Neuron (in vitro differentiated cells): ENCODE measurements around the gene DGKK.

Source experiments
- H2AFZ ChIP-seq: one replicate; pipeline ENCODE4 v1.6.1; 2013; ENCODE audit warnings: low read depth, mild to moderate bottlenecking, inconsistent platforms, low read length, moderate library complexity
- H3K27me3 ChIP-seq: one replicate; pipeline ENCODE4 v1.6.1; 2013; ENCODE audit warnings: low read length; ENCODE audit not compliant: insufficient read depth
- H3K36me3 ChIP-seq: one replicate; pipeline ENCODE4 v1.6.1; 2013; ENCODE audit warnings: low read length; ENCODE audit not compliant: insufficient read depth
- H3K4me1 ChIP-seq: one replicate; pipeline ENCODE4 v1.6.1; 2013; ENCODE audit warnings: low read length; ENCODE audit not compliant: insufficient read depth
- H3K4me3 ChIP-seq: 2 replicates; pipeline ENCODE4 v1.5.1; 2013; ENCODE audit warnings: mild to moderate bottlenecking, low read length, moderate library complexity
- H3K9me3 ChIP-seq: one replicate; pipeline ENCODE4 v1.6.1; 2013; ENCODE audit warnings: low read length

Gene DGKK

DNA sequence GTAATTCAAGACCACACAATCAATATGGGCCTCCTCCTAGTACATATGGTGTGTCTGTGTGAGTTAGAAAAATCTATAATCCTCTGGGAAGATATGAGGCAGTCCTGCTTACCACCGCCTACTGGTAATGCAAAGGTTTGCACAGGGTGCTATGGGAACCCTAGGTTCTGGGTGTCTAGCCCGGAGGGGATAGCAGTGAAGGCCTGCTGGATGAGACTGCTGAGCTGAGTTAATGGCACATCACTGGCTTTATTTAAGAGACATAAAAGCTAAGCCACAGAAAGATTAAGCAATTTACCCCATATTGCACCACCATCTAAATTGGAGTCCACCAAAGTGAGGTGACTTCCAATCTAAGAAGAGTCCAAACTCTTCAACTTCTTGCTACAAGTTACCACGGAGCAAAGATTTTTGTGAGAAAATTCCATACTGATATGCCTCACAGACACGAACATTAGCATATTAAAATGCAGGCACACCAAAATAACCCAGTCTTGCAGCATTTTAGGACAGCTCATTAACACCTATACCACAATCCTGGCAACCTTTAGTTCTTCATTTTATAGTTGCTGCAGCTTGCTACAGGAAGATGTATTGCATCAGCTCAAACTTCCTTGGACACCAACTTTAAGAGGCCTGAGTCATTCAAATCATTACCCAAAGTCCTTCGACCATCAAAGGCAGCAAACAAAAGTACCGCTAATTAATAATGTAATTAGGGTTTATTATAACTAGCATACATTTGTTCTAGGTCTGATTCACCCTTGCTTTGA lies 13.7 kb downstream of the DGKK start:
- H3K36me3 ChIP-seq = no peaks in the 10 kb centered on the region
- H3K27me3 ChIP-seq = peaks cover 18% of the 10 kb centered on the region
- no peak overlapping the region for H2AFZ ChIP-seq
- no peak overlapping the region for H3K4me3 ChIP-seq
- H3K4me1 ChIP-seq = no peaks in the 10 kb centered on the region
- no peaks in the 10 kb centered on the region for H3K9me3 ChIP-seq

DNA sequence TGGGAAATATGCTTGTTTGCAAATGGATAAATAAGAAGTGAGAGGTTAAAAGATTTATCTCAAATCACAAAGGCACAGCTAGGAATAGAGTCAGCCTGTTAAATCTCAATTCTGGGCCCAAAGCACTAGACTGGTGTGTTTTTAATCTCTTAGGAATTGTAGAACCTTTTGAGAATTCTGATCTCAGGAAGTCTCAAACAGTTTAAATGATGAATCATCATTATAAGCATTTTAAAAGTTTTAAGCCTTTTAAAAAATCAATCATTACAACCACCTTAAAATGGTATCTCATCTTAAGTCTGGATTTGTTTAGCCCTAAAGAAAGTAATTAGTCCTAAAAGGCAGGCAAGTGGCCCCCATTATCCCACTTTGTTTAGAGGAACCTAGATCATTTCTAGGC lies 17.8 kb downstream of the DGKK start:
- Histone ChIP-seq H3K36me3 (no peaks in the 10 kb centered on the region), H2AFZ (no peak overlapping the region), H3K4me1 (no peaks in the 10 kb centered on the region), H3K27me3 (peaks cover 5% of the 10 kb centered on the region), H3K4me3 (no peak overlapping the region), H3K9me3 (no peaks in the 10 kb centered on the region)

DNA sequence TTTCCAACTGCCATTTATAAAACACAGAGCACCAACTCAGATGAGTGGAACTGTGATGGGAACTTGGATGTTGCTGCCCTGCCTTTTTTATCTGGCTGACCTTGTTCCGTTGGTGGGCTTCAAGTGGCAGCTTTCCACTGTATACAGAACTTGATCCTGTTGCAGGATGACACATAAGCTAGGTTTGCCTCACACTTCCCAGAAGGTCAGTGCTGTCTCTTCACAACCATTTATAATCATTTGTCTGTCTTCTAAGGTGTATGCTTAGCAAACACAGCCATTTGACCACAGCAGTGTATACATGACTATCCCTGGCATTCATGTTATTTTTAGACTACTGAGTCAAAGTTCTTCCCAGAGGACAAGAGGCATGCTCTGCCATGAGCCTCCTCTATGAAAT lies 20.3 kb downstream of the DGKK start:
- Histone ChIP-seq H3K9me3 (no peaks in the 10 kb centered on the region), H3K4me3 (no peak overlapping the region), H3K4me1 (no peaks in the 10 kb centered on the region), H2AFZ (no peak overlapping the region), H3K27me3 (peaks cover 3% of the 10 kb centered on the region), H3K36me3 (no peaks in the 10 kb centered on the region)

DNA sequence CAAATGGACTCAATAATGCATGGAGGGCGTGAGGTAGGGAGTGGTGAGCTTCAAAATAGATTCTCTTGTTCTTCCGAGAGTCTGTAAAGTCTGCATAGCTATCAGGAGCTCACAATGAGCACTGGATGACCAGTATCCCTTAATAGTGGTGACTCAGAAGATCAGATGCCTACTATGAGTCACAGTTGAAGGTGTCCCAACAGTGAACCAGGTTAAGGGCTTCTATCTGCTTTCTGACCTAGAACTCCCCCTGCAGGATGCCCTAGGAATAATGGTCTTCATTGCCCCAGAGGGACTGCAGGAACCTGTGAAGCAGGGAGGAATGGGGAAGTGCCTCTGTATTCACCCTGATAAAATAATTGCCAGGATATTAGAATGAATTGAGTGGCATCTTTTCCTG lies 22.1 kb downstream of the DGKK start:
- Histone ChIP-seq H3K9me3 (no peaks in the 10 kb centered on the region), H2AFZ (no peak overlapping the region), H3K4me1 (no peaks in the 10 kb centered on the region), H3K36me3 (no peaks in the 10 kb centered on the region), H3K27me3 (peaks cover 1% of the 10 kb centered on the region), H3K4me3 (no peak overlapping the region)

DNA sequence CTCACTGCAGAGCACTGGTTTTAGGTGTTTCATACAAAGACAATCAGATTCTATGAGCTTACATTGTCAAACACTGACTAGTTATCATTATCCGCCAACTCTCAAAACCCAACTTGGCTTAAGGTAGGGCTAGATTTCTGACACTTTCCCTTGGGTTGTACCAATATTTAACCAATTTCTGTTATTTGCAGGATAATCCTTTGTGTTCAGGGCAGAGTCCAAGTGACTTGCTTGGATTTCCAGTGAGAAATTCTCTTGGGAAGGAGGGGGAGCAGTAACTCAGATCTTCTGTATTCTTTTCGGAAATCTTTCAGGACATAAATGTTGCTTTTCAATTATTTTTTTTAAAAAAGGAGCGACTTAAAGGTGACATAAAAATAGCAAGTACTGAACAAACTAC lies 23.1 kb downstream of the DGKK start:
- Histone ChIP-seq H3K9me3 (no peaks in the 10 kb centered on the region), H3K4me1 (no peaks in the 10 kb centered on the region), H3K4me3 (no peak overlapping the region), H2AFZ (no peak overlapping the region), H3K36me3 (no peaks in the 10 kb centered on the region), H3K27me3 (no peaks in the 10 kb centered on the region)

DNA sequence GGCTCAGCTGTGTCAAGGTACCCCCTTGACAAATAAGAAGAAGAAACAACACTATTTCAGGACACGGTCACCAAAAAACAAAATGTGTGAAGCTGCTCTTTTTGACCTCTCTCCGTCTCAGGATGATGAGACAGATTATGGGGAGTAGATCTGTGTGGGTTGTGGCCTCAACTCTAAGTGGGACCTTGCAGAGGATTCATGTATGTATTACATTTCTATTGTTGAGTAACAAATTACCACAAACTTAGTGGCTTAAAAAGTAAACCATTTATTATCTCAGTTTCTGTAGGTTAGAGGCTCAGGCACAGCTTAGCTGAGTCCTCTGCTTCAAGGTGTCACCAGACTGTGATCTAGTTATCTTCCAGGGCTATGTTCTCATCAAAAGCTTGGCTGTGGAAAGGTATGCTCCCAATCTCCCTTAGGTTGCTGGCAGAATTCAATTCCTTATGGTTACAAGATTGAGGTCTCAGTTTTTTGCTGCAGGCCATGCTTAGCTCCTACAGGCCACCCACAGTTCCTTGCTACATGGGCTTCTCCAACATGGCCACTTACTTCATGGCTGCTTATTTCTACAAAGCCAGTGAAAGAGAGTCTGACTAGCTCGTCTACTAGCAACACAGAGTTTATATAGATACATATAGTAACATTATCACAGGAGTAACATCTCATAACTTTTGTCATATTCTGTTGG lies 28.1 kb downstream of the DGKK start:
- H3K27me3 ChIP-seq = peaks cover 2% of the 10 kb centered on the region
- H3K36me3 ChIP-seq = no peaks in the 10 kb centered on the region
- H3K4me1 ChIP-seq = no peaks in the 10 kb centered on the region
- no peak overlapping the region for H2AFZ ChIP-seq
- H3K4me3 ChIP-seq = no peak overlapping the region
- H3K9me3 ChIP-seq = no peaks in the 10 kb centered on the region

DNA sequence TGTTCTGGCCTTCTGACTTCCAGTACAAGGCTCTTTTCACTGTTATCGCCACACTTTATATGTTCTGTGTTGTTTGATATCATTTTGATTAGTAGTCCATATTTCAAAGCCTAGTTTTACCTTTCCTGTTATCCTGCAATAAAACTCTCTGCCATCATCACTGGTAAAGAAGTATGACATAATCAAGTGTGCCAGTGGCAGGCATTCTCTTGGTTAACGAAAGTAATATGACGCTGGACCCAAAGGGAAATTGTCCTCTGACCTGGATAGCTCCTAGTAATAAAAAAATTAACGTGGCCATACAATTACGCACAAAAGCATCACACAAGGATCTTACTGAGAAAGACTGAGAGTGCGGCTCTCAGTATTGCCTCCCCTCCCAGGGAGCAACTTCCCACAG lies 33.8 kb downstream of the DGKK start:
- H3K4me3 ChIP-seq = no peak overlapping the region
- no peaks in the 10 kb centered on the region for H3K36me3 ChIP-seq
- H3K4me1 ChIP-seq = no peaks in the 10 kb centered on the region
- H3K9me3 ChIP-seq = no peaks in the 10 kb centered on the region
- no peak overlapping the region for H2AFZ ChIP-seq
- peaks cover 2% of the 10 kb centered on the region for H3K27me3 ChIP-seq

DNA sequence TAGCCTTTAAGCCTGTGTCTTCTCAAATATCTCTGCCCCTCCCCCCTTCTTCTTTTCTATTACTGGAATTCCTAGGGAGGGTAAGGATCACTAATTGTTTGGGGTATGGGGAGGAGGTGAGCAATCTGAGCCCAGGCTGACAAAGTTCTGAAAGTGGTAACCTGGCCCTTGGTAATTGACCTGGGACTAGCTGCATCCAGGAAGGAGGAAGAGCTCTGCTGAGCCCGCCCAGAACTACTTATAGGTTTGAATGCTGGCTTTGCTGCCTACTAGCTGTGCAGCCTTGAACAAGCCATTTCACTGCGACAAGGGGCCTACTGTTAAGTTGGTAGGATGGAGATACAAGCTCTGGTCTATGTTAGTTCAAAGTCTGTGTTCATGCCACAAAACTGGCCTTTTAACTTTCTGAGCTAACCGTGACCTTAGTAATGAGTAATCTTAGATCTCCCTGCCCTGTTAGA lies 37.8 kb downstream of the DGKK start:
- H3K4me1 ChIP-seq = no peaks in the 10 kb centered on the region
- H3K9me3 ChIP-seq = no peaks in the 10 kb centered on the region
- H2AFZ ChIP-seq = no peak overlapping the region
- H3K27me3 ChIP-seq = no peaks in the 10 kb centered on the region
- no peaks in the 10 kb centered on the region for H3K36me3 ChIP-seq
- H3K4me3 ChIP-seq = no peak overlapping the region

DNA sequence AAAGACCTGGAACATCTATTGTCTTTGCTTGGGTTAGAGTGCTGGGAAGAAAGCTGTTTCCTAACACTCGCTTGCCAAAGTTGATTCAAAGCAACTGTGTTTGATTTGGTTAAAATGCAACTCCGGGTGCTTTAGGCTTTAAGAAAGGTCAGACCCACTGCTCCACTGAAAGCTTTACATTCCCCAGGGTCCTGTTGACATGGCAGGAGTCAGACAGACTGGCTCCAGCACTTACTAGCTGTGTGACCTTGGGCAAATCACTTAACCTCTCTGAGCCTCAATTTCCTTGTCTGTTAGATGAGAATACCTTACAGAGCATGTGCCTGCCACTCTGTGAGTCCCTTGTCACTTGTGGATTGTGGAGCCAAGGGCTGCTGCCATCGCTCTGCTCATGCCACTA lies 39.0 kb downstream of the DGKK start:
- no peak overlapping the region for H2AFZ ChIP-seq

DNA sequence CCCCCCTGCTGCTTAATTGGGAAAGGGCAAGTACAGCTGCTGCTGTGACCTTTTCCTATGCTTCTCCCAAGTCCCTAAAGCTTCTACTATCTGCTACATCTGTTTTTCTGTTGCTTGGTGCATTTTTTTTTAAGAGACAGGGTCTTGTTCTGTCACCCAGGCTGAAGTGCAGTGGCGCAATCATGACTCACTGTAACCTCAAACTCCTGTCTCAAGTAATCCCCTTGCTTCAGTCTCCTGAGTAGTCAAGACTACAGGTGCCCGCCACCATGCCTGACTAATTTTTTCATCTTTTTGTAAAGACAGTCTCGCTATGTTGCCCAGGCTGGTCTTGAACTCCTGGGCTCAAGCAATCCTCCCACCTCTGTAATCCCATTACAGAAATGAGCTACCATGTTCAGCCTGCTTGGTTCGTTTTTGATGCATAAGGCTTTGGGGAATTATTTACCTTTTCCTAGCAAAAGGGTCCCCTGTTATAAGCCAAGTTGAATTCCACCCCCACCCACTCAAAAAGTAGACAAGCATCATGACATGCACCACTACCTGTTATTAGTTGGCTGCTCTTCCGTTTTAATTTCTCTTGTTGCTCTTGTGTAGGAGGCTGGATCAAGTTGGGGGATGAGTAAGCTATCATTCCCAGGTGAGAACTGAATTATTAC lies 39.6 kb downstream of the DGKK start:
- no peaks in the 10 kb centered on the region for H3K27me3 ChIP-seq
- H3K4me1 ChIP-seq = no peaks in the 10 kb centered on the region
- no peaks in the 10 kb centered on the region for H3K9me3 ChIP-seq
- no peak overlapping the region for H3K4me3 ChIP-seq
- no peak overlapping the region for H2AFZ ChIP-seq
- no peaks in the 10 kb centered on the region for H3K36me3 ChIP-seq

More for the DNA sequence above, 39.0 kb downstream of the DGKK start:
- Histone ChIP-seq H3K27me3 (no peaks in the 10 kb centered on the region), H3K36me3 (no peaks in the 10 kb centered on the region), H3K9me3 (no peaks in the 10 kb centered on the region), H3K4me3 (no peak overlapping the region), H3K4me1 (no peaks in the 10 kb centered on the region)

DNA sequence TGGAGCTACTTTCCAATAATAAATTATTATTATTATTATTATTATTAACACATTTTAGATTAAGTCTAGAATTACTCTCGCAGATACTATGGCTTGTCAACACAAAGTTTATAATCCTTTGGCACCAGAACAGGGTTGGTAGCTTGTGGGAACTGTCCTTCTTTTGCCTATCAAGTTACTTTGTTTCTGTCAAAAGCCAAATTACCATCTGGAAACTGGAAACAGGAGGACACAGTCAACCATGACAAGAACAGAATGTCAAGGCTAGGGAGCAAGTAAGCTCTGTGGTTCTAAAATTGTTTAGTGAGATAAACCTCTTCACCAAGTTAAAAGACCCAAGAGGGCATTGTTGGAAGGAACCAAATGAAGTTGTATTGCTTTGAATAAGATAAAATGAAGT lies 42.5 kb downstream of the DGKK start:
- Histone ChIP-seq H3K4me1 (no peaks in the 10 kb centered on the region), H3K36me3 (no peaks in the 10 kb centered on the region), H3K9me3 (no peaks in the 10 kb centered on the region), H3K27me3 (no peaks in the 10 kb centered on the region), H3K4me3 (no peak overlapping the region), H2AFZ (no peak overlapping the region)

DNA sequence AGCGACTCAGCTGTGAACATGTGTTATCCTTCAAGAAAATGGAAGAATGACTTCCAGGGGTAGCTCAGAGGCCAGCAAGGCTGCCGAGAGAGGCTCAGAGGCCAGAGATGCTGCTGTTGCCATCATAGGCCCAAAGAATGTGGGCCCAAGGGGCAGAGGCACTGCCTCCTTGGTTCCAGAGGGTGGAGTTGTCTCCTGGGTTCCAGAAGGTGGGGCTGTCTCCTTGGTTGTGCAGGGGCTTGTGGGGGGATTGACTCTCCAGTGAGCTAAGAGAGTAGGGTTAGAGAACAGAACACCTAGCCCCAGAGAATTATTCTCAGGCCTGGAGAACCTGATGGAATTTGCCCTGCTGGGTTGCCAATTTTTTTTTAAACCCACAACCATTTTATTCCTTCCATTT lies 62.6 kb downstream of the DGKK start:
- no peaks in the 10 kb centered on the region for H3K9me3 ChIP-seq
- H2AFZ ChIP-seq = no peak overlapping the region
- no peak overlapping the region for H3K4me3 ChIP-seq
- H3K27me3 ChIP-seq = peaks cover 4% of the 10 kb centered on the region
- no peaks in the 10 kb centered on the region for H3K4me1 ChIP-seq
- no peaks in the 10 kb centered on the region for H3K36me3 ChIP-seq

DNA sequence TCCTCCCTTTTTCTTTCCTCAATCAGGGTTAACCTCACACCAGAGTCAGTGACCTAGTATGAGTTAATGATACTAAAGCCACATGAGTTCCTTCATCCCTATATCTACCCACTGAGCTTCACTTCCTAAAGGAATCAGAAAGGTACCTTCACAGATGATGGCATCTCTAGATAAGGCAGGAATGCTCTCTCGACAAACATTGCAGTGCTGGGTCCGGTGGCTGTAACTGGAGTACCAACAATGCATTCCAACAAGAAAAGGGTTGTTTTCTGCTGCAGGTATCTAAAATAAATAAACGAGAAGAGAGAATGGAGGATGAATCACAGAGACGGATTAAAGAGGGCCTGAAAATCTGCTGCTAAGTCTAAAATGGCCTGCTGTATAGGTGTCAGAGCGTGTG lies 66.7 kb downstream of the DGKK start:
- no peaks in the 10 kb centered on the region for H3K4me1 ChIP-seq
- H3K27me3 ChIP-seq = peaks cover 2% of the 10 kb centered on the region
- no peaks in the 10 kb centered on the region for H3K36me3 ChIP-seq
- no peak overlapping the region for H2AFZ ChIP-seq
- H3K9me3 ChIP-seq = no peaks in the 10 kb centered on the region
- H3K4me3 ChIP-seq = no peak overlapping the region
